Heart right ventricle (tissue), 16 donors: Measurements from ENCODE around the gene PARD3. TPM values are rescaled to one million over a fixed set of nuclear protein-coding genes. Genes with fewer than 3 reads are reported as not detected.

ENCODE experiments used
- ATAC-seq, 8 donors: fragments of 200-7000 bp; cut with Tn5 transposase; one replicate each; pipeline ENCODE4 v1.9.1; 2020; ENCODE audit warnings: mild to moderate bottlenecking in 8 of 8, moderate library complexity in 8 of 8, moderate number of reproducible peaks in 1 of 8
- DNase-seq, 2 donors: peaks; one replicate each; pipeline ENCODE4 v3.0.0-alpha.2; 2020
- H3K27ac ChIP-seq, 10 donors: fragments of 200-600 bp; sonication (generic) in 2 of 10; one replicate each; pipeline versions ENCODE4 v1.5.0 to v1.8.0; 2020 to 2022; ENCODE audit warnings: mild to moderate bottlenecking in 3 of 10
- H3K27me3 ChIP-seq, 7 donors: fragments of 200-600 bp; one replicate each; pipeline ENCODE4 v1.8.0; 2021 to 2022; ENCODE audit warnings: mild to moderate bottlenecking in 2 of 7
- H3K36me3 ChIP-seq, 9 donors: fragments of 200-600 bp; sonication (generic) in 1 of 9; one replicate each; pipeline versions ENCODE4 v1.5.0 to v1.8.0; 2020 to 2022; ENCODE audit warnings: mild to moderate bottlenecking in 2 of 9
- H3K4me1 ChIP-seq, 9 donors: fragments of 200-600 bp; sonication (generic) in 1 of 9; one replicate each; pipeline versions ENCODE4 v1.5.0 to v1.8.0; 2020 to 2022; ENCODE audit warnings: mild to moderate bottlenecking in 4 of 9
- H3K4me3 ChIP-seq, 10 donors: fragments of 200-600 bp; sonication (generic) in 2 of 10; one replicate each; pipeline versions ENCODE4 v1.5.0 to v1.8.0; 2020 to 2022; ENCODE audit warnings: mild to moderate bottlenecking in 7 of 10, moderate library complexity in 2 of 10
- H3K9me3 ChIP-seq, 11 donors: fragments of 200-600 bp in 10 of 11; sonication (generic) in 2 of 11; one replicate each; pipeline versions ENCODE4 v1.5.0 to v1.8.0; 2013 to 2022; ENCODE audit warnings: mild to moderate bottlenecking in 2 of 11, control low read depth in 1 of 11, moderate library complexity in 1 of 11
- CTCF ChIP-seq, 9 donors: fragments of 200-600 bp; sonication (generic) in 2 of 9; IDR thresholded peaks; one replicate each; pipeline versions ENCODE4 v1.5.0 to v1.8.0; 2021 to 2022; ENCODE audit warnings: antibody characterized with exemption in 9 of 9, mild to moderate bottlenecking in 5 of 9, moderate library complexity in 1 of 9
- WGBS, 2 donors: extraction: QIAGEN DNeasy Blood & Tissue Kit; methylation state at CpG; one replicate each; pipeline ENCODE4 v1.1.7; 2013; ENCODE audit warnings: inconsistent platforms in 1 of 2; 5-methylcytosine and 5-hydroxymethylcytosine counted together
- intact Hi-C, 10 donors: fragments of 100-400 bp; cut with DNase I; formaldehyde crosslinking; loops; one replicate each; pipeline versions ENCODE4 v1.11.1 to v1.14.2; 2022
- polyA plus RNA-seq, 2 donors: library from polyadenylated mRNA; stranded (reverse); fragments of 200-250 nt; gene quantifications; one replicate each; pipeline ENCODE4 v1.2.3, GENCODE V29; 2013
- total RNA-seq, 10 donors: library from RNA; stranded (reverse); fragmentation: NEBNext Ultra II Directional in 3 of 10; extraction: Animal tissue kit (Norgen Biotek cat#: 25700) in 3 of 10; gene quantifications; one replicate each; pipeline versions ENCODE4 v1.2.1 to v1.2.4, GENCODE V29; 2021 to 2023
- donor health status: Arrhythmogenic right ventricular cardiomyopathy.
- donor health status: ischemic (EF 13 %, LVEDD 7.1; RV severe dilation, severe dysfunction).
- donor health status: healthy with polysubstance abuse.
- donor health status: DM: no; HTN: yes; CAD: no.
- donor health status: DM: no; HTN: no; CAD: no.
- donor health status: ischemic (EF 25% LVEDD 6.9; RV normal size, moderate dysfunction).
- donor health status: ischemic (EF 25% LVEDD 5.7; RV mildly dilated, moderate dysfunction).
- donor health status: healthy.
- donor health status: DM: yes; HTN: yes; CAD: no.
- donor health status: Ischemic cardiomyopathy.
- donor health status: ischemic (EF 35%, LVEDD 5.7; RV mildly dilated, moderate dysfunction).
- donor health status: nonischemic (EF 11% LVEDD 7.7; RV severe dilation, severe dysfunction).
- donor health status: DM: yes; HTN: yes; CAD: no.
- donor health status: PGD.
- donor health status: ischemic (EF 29% LVEDD 5.4; RV normal size, mild dysfunction).
- donor health status: nonischemic (EF 23%, LVEDD 6.1; RV moderate dilation, normal function).

The PARD3 gene
- total and polyA plus RNA-seq, 12 donors = 19.7 to 41.8 (median 34.2) TPM

GRCh38 chr10:34346516-34347100 lies 468.5 kb downstream of the PARD3 start:
- DNase-seq = no peak
- Histone ChIP-seq H3K9me3 (peaks cover 0 to 4% (median 0%) of the 10 kb centered on the region in 11 donors), H3K27ac (no peak overlapping the region), H3K36me3 (peaks cover 0 to 16% (median 0%) of the 10 kb centered on the region in 9 donors), H3K4me3 (no peak overlapping the region), H3K27me3 (no peaks in the 10 kb centered on the region), H3K4me1 (peaks cover 0 to 3% (median 0%) of the 10 kb centered on the region in 9 donors)
- intact Hi-C loops = no loop called here
- TF ChIP-seq CTCF (IDR thresholded peaks at IDR 0.05) = no peak
- 90 to 97% methylated on average over 1 of the region's 1 CpG for WGBS, 2 donors
- ATAC-seq = no peak

GRCh38 chr10:34345383-34345782 lies 469.7 kb downstream of the PARD3 start:
- Histone ChIP-seq H3K9me3 (peaks cover 0 to 4% (median 0%) of the 10 kb centered on the region in 11 donors), H3K36me3 (peaks cover 0 to 16% (median 0%) of the 10 kb centered on the region in 9 donors), H3K4me1 (peaks cover 0 to 11% (median 5%) of the 10 kb centered on the region in 9 donors), H3K27ac (no peak overlapping the region), H3K4me3 (no peak overlapping the region), H3K27me3 (no peaks in the 10 kb centered on the region)
- ATAC-seq (no peak), DNase-seq (no peak)
- no peak for TF ChIP-seq CTCF (IDR thresholded peaks at IDR 0.05)
- intact Hi-C loops = no loop called here
- WGBS, 2 donors = 84 to 97% methylated on average over 5 of the region's 5 CpGs

- H3K27me3 ChIP-seq = no peaks in the 10 kb centered on the region
- H3K27ac ChIP-seq = no peak overlapping the region
- no peak for ATAC-seq
- no peak for DNase-seq
- no peak overlapping the region for H3K4me3 ChIP-seq
- peaks cover 0 to 16% (median 0%) of the 10 kb centered on the region in 9 donors for H3K36me3 ChIP-seq
- peaks cover 0 to 22% (median 11%) of the 10 kb centered on the region in 9 donors for H3K4me1 ChIP-seq
- no peaks in the 10 kb centered on the region for H3K9me3 ChIP-seq
- no peak for TF ChIP-seq CTCF (IDR thresholded peaks at IDR 0.05)
- intact Hi-C loops = no loop called here
- 71 to 93% methylated on average over 1 of the region's 1 CpG for WGBS, 2 donors
Measured at GRCh38 chr10:34343764-34344163, 471.3 kb downstream of the PARD3 start.

- 61 to 71% methylated on average over 4 of the region's 4 CpGs for WGBS, 2 donors
- DNase-seq (peak in 1 of 2 donors; percentile 9), ATAC-seq (no peak)
- Histone ChIP-seq H3K4me3 (no peak overlapping the region), H3K9me3 (no peaks in the 10 kb centered on the region), H3K27ac (peak overlapping the region in 1 of 10 donors; percentile 22), H3K27me3 (no peaks in the 10 kb centered on the region), H3K36me3 (peaks cover 0 to 10% (median 0%) of the 10 kb centered on the region in 9 donors), H3K4me1 (peaks cover 0 to 22% (median 11%) of the 10 kb centered on the region in 9 donors)
- TF ChIP-seq CTCF (IDR thresholded peaks at IDR 0.05) = no peak
- intact Hi-C loops = no loop called here
Measured at GRCh38 chr10:34341473-34341872, 473.6 kb downstream of the PARD3 start.
